Fibroblast of the aortic adventitia (primary cell): ENCODE measurements around the gene ANAPC4. TPM values are rescaled to one million over a fixed set of nuclear protein-coding genes. Genes with fewer than 3 reads are reported as not detected.
A peak's percentile ranks its signal among the peaks of the same experiment; 100 is the strongest.

Source experiments
- DNase-seq: peaks from one replicate; pipeline ENCODE4 v3.0.0-alpha.2; 2010; ENCODE audit warnings: low read depth
- H3K4me3 ChIP-seq: 2 replicates; pipeline ENCODE4 v1.5.1; 2011; ENCODE audit warnings: low read depth, mild to moderate bottlenecking, control low read depth, low read length, moderate library complexity
- CTCF ChIP-seq: IDR thresholded peaks from 2 replicates; pipeline ENCODE4 v1.5.1; 2011; ENCODE audit warnings: mild to moderate bottlenecking, low read length, control low read depth, inconsistent platforms; ENCODE audit not compliant: insufficient read depth
- total RNA-seq: library from RNA; depleted of rRNA; stranded (reverse); fragments of >200 nt; gene quantifications from 2 replicates; pipeline ENCODE4 v1.2.3, GENCODE V29; 2012; ENCODE audit warnings: low replicate concordance

ANAPC4 gene
- total RNA-seq, 1 donor: 35.2 TPM

- no peak overlapping the region for H3K4me3 ChIP-seq
- no peak for TF ChIP-seq CTCF
- DNase-seq: no peak
Measured at GRCh38 chr4:25417014-25417413, 40.0 kb downstream of the ANAPC4 start.

GRCh38 chr4:25420931-25421330 is 43.9 kb downstream of the ANAPC4 start:
- TF ChIP-seq CTCF: no peak
- no peak overlapping the region for H3K4me3 ChIP-seq
- no peak for DNase-seq

- no peak for TF ChIP-seq CTCF
- DNase-seq: no peak
Measured at GRCh38 chr4:25421816-25422525, 44.9 kb downstream of the ANAPC4 start.

GRCh38 chr4:25423548-25423947 is 46.5 kb downstream of the ANAPC4 start:
- H3K4me3 ChIP-seq: no peak overlapping the region
- DNase-seq: no peak
- no peak for TF ChIP-seq CTCF

More at GRCh38 chr4:25421816-25422525, 44.9 kb downstream of the ANAPC4 start:
- H3K4me3 ChIP-seq: no peak overlapping the region

GRCh38 chr4:25424539-25425228 is 47.6 kb downstream of the ANAPC4 start:
- H3K4me3 ChIP-seq: no peak overlapping the region
- no peak for TF ChIP-seq CTCF
- peak; percentile 39 for DNase-seq

GRCh38 chr4:25425361-25425760 is 48.3 kb downstream of the ANAPC4 start:
- DNase-seq: peak; percentile 62
- no peak for TF ChIP-seq CTCF
- no peak overlapping the region for H3K4me3 ChIP-seq
